HepG2 (cell line): ENCODE results near the gene DDIT4. TPM values are rescaled to one million over a fixed set of nuclear protein-coding genes. Genes with fewer than 3 reads are reported as not detected.

Experiments
- CBFB ChIP-seq: sonication (generic); formaldehyde crosslinking; IDR thresholded peaks from 2 replicates; pipeline ENCODE4 v1.4.0; 2020; ENCODE audit warnings: missing genetic modification reagents
- DNMT1 ChIP-seq: sonication (generic); formaldehyde crosslinking; IDR thresholded peaks from 2 replicates; pipeline ENCODE4 v1.5.1; 2020; ENCODE audit warnings: mild to moderate bottlenecking, missing genetic modification reagents
- FOSL2 ChIP-seq: sonication (generic); formaldehyde crosslinking; IDR thresholded peaks from 2 replicates; pipeline ENCODE4 v1.4.0; 2020; ENCODE audit warnings: missing genetic modification reagents
- GABPA ChIP-seq, 2 experiments: IDR thresholded peaks; 2 replicates each; pipeline ENCODE4 v1.6.1; 2011 to 2016; ENCODE audit warnings: low read depth in 2 of 2, low read length in 1 of 2, missing biosample characterization in 1 of 2, missing genetic modification characterization in 1 of 2
- GATAD1 ChIP-seq: IDR thresholded peaks from 2 replicates; pipeline ENCODE4 v1.6.1; 2016; ENCODE audit warnings: missing genetic modification reagents, missing compliant biosample characterization
- HBP1 ChIP-seq: IDR thresholded peaks from 2 replicates; pipeline ENCODE4 v1.6.1; 2016; ENCODE audit warnings: low read depth, control low read depth
- MTA1 ChIP-seq: sonication (generic); formaldehyde crosslinking; IDR thresholded peaks from 2 replicates; pipeline ENCODE4 v1.4.0; 2020; ENCODE audit warnings: missing genetic modification reagents, mild to moderate bottlenecking, borderline replicate concordance
- MXI1 ChIP-seq: IDR thresholded peaks from 3 replicates; pipeline ENCODE4 v1.6.1; 2012; ENCODE audit warnings: low read depth, low read length, inconsistent platforms, borderline replicate concordance
- SAFB2 ChIP-seq: sonication (generic); formaldehyde crosslinking; IDR thresholded peaks from 2 replicates; pipeline ENCODE4 v1.5.1; 2020; ENCODE audit warnings: missing genetic modification reagents, low read depth, mild to moderate bottlenecking, borderline replicate concordance
- SOX13 ChIP-seq, 3 experiments: fragments of 450-650 bp in 1 of 3; sonication (generic) in 1 of 3; formaldehyde crosslinking in 1 of 3; IDR thresholded peaks in 2 of 3; conservative IDR thresholded peaks in 1 of 3; 2 replicates each; pipeline versions ENCODE4 v1.5.0 to v1.6.1; 2016 to 2020; ENCODE audit warnings: antibody characterized with exemption in 1 of 3, mild to moderate bottlenecking in 1 of 3, missing compliant biosample characterization in 1 of 3, missing genetic modification reagents in 1 of 3, moderate library complexity in 1 of 3
- SRSF1 ChIP-seq: fragments of 200-400 bp; formaldehyde crosslinking; optimal IDR thresholded peaks from 2 replicates; pipeline ENCODE3; 2017; ENCODE audit warnings: mild to moderate bottlenecking, low read depth, low read length, moderate library complexity
- ZNF138 ChIP-seq: sonication (generic); formaldehyde crosslinking; IDR thresholded peaks from 2 replicates; pipeline ENCODE4 v1.5.0; 2020; ENCODE audit warnings: mild to moderate bottlenecking, low read depth, missing genetic modification reagents
- ZNF205 ChIP-seq: IDR thresholded peaks from 2 replicates; pipeline ENCODE4 v1.6.1; 2018; ENCODE audit warnings: missing biosample characterization, missing genetic modification reagents
- ZNF30 ChIP-seq: sonication (generic); formaldehyde crosslinking; IDR thresholded peaks from 2 replicates; pipeline ENCODE4 v1.5.0; 2020; ENCODE audit warnings: mild to moderate bottlenecking, missing genetic modification reagents
- ZNF430 ChIP-seq: sonication (generic); formaldehyde crosslinking; IDR thresholded peaks from 2 replicates; pipeline ENCODE4 v1.9.0; 2021; ENCODE audit warnings: mild to moderate bottlenecking, missing genetic modification reagents
- ZNF484 ChIP-seq: sonication (generic); formaldehyde crosslinking; IDR thresholded peaks from 2 replicates; pipeline ENCODE4 v1.5.1; 2020; ENCODE audit warnings: mild to moderate bottlenecking, low read depth, missing genetic modification reagents, borderline replicate concordance
- ZNF724P ChIP-seq: sonication (generic); formaldehyde crosslinking; IDR thresholded peaks from 2 replicates; pipeline ENCODE4 v1.8.0; 2022; ENCODE audit warnings: missing genetic modification reagents, borderline replicate concordance
- polyA plus RNA-seq, 8 experiments: library from polyadenylated mRNA; depleted of rRNA in 3 of 8; stranded (reverse) in 7 of 8; unstranded in 1 of 8; fragments of >200 nt; fragmentation: Illumina TruSeq in 4 of 8; extraction: Trizol in 4 of 8; gene quantifications; 2 replicates each; pipeline versions ENCODE4 v1.2.1 to v1.2.3, GENCODE V29; 2011 to 2016; ENCODE audit warnings: low read depth in 4 of 8, missing spikeins in 1 of 8, mixed read lengths in 1 of 8; ENCODE audit not compliant: insufficient read depth in 1 of 8
- total RNA-seq, 5 experiments: library from RNA; depleted of rRNA; stranded (reverse); fragments of >200 nt; fragmentation: Illumina TruSeq; extraction: Trizol; gene quantifications; 2 replicates each; pipeline ENCODE4 v1.2.3, GENCODE V29; 2016; ENCODE audit warnings: low read depth in 1 of 5
- TF ChIP-seq, protein P1 (sequence below): sonication (generic); formaldehyde crosslinking; IDR thresholded peaks from 2 replicates; pipeline ENCODE4 v1.8.0; 2022; ENCODE audit warnings: mild to moderate bottlenecking, missing genetic modification reagents; ENCODE audit not compliant: insufficient replicate concordance
- TF ChIP-seq, protein P2 (sequence below): sonication (generic); formaldehyde crosslinking; IDR thresholded peaks from 2 replicates; pipeline ENCODE4 v1.5.0; 2020; ENCODE audit warnings: missing genetic modification reagents
- TF ChIP-seq, protein P3 (sequence below): sonication (generic); formaldehyde crosslinking; IDR thresholded peaks from 2 replicates; pipeline ENCODE4 v1.4.0; 2020; ENCODE audit warnings: low read depth, missing genetic modification reagents

Gene DDIT4
- total and polyA plus RNA-seq, 2 of the 13 experiments (the other 11 are each of a cell fraction or from before 2014, with no cell fraction given): 35.6 to 40.7 TPM

DNA sequence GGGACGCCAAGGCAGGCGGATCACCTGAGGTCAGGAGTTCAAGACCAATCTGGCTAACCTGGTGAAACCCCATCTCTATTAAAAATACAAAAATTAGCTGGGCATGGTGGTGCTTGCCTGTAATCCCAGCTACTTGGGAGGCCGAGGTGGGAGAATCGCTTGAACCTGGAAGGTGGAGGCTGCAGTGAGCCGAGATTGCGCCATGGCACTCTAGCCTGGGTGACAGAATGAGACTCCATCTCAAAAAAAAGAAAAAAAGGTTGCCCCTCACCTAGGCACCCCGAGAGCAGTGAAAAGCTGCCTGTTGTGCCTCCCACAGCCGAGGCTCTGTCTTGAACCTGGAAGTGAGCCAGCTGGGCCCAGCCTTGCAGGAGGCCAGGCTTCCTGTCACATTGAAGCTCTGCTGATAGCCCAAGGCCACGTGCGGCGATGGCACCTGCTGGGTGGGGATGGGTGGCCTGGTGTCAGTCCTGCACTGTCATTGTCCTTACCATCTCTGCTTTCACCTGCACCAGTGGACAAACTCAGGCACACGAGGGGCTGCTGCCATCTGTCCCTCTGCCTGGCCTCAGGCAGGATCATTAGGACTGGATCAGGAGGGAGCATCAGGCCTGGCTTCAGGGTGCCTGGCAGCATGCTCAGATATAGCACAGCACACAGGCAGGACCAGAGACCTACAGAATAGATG, 43.2 kb downstream of the DDIT4 start (continued):
- TF ChIP-seq, protein P1, sequence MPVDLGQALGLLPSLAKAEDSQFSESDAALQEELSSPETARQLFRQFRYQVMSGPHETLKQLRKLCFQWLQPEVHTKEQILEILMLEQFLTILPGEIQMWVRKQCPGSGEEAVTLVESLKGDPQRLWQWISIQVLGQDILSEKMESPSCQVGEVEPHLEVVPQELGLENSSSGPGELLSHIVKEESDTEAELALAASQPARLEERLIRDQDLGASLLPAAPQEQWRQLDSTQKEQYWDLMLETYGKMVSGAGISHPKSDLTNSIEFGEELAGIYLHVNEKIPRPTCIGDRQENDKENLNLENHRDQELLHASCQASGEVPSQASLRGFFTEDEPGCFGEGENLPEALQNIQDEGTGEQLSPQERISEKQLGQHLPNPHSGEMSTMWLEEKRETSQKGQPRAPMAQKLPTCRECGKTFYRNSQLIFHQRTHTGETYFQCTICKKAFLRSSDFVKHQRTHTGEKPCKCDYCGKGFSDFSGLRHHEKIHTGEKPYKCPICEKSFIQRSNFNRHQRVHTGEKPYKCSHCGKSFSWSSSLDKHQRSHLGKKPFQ (CRISPR knock-in tag): peak; percentile 38
- TF ChIP-seq ZNF138 (CRISPR knock-in tag) (no peak), DNMT1 (CRISPR knock-in tag) (0 out of 2 replicates have a peak, but pooled peaks have one; percentile 39), MTA1 (CRISPR knock-in tag) (peak; percentile 51; the same call in 1 of the 2 replicates), ZNF484 (CRISPR knock-in tag) (0 out of 2 replicates have a peak, but pooled peaks have one; percentile 34), FOSL2 (CRISPR knock-in tag) (peak; percentile 63), CBFB (CRISPR knock-in tag) (peak; percentile 65; the same call in 1 of the 2 replicates), SOX13 (IDR thresholded peaks at IDR 0.05) (no peak), SOX13 (CRISPR knock-in tag; conservative IDR thresholded peaks at IDR 0.05 in 1 of 2, IDR thresholded peaks at IDR 0.05 in 1 of 2) (peak in 1 of 2 experiments; percentile 80; a peak in 2 of 4 replicates), GATAD1 (CRISPR knock-in tag) (peak; percentile 75), HBP1 (0 out of 2 replicates have a peak, but pooled peaks have one; percentile 49), ZNF30 (CRISPR knock-in tag) (peak; percentile 91), ZNF724P (CRISPR knock-in tag) (0 out of 2 replicates have a peak, but pooled peaks have one; percentile 44), GABPA (IDR thresholded peaks at IDR 0.05; ENCODE audit: low read depth, low read length) (no peak), GABPA (CRISPR knock-in tag; IDR thresholded peaks at IDR 0.05; ENCODE audit: low read depth) (no peak), MXI1 (peak; percentile 91; the same call in 1 of the 3 replicates), SRSF1 (no peak), SAFB2 (CRISPR knock-in tag) (peak; percentile 26; the same call in 1 of the 2 replicates), ZNF430 (CRISPR knock-in tag) (peak; percentile 94), ZNF205 (CRISPR knock-in tag) (peak; percentile 85)
- TF ChIP-seq, protein P2, sequence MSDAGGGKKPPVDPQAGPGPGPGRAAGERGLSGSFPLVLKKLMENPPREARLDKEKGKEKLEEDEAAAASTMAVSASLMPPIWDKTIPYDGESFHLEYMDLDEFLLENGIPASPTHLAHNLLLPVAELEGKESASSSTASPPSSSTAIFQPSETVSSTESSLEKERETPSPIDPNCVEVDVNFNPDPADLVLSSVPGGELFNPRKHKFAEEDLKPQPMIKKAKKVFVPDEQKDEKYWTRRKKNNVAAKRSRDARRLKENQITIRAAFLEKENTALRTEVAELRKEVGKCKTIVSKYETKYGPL: peak; percentile 36; the same call in 1 of the 2 replicates
- TF ChIP-seq, protein P3, sequence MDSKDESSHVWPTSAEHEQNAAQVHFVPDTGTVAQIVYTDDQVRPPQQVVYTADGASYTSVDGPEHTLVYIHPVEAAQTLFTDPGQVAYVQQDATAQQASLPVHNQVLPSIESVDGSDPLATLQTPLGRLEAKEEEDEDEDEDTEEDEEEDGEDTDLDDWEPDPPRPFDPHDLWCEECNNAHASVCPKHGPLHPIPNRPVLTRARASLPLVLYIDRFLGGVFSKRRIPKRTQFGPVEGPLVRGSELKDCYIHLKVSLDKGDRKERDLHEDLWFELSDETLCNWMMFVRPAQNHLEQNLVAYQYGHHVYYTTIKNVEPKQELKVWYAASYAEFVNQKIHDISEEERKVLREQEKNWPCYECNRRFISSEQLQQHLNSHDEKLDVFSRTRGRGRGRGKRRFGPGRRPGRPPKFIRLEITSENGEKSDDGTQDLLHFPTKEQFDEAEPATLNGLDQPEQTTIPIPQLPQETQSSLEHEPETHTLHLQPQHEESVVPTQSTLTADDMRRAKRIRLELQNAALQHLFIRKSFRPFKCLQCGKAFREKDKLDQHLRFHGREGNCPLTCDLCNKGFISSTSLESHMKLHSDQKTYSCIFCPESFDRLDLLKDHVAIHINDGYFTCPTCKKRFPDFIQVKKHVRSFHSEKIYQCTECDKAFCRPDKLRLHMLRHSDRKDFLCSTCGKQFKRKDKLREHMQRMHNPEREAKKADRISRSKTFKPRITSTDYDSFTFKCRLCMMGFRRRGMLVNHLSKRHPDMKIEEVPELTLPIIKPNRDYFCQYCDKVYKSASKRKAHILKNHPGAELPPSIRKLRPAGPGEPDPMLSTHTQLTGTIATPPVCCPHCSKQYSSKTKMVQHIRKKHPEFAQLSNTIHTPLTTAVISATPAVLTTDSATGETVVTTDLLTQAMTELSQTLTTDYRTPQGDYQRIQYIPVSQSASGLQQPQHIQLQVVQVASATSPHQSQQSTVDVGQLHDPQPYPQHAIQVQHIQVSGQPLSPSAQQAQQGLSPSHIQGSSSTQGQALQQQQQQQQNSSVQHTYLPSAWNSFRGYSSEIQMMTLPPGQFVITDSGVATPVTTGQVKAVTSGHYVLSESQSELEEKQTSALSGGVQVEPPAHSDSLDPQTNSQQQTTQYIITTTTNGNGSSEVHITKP (CRISPR knock-in tag): no peak
